22Rv1 (cell line): Measurements from ENCODE around the gene KIRREL1.

Source experiments
- ZFX ChIP-seq: fragments of 450-650 bp; IDR thresholded peaks from 2 replicates; pipeline ENCODE4 v1.6.1; 2017; ENCODE audit warnings: antibody characterized with exemption, borderline replicate concordance
- TF ChIP-seq, protein P1 (sequence below): fragments of 450-650 bp; IDR thresholded peaks from 2 replicates; pipeline ENCODE4 v1.5.1; 2017; ENCODE audit warnings: mild to moderate bottlenecking

DNA sequence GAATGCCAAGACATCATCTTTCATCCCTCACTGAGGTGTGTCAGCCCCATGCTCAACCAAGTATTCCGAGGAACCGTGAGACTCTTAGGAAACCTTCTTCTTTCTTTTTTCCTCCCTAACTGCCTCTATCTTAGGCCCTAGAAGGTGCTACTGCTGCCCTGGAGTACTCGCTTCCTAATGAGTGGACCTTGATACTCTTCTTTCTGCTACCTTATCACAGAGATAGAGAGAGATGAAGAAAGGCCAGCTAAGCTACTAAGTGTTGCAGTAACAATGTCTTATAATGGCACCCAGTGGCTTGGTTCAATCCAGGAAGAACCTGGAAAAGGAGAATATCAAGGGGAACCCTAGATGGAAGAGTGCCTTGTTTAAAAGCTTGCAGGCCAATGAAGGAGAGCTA, 86.6 kb downstream of the KIRREL1 start:
- TF ChIP-seq, protein P1, sequence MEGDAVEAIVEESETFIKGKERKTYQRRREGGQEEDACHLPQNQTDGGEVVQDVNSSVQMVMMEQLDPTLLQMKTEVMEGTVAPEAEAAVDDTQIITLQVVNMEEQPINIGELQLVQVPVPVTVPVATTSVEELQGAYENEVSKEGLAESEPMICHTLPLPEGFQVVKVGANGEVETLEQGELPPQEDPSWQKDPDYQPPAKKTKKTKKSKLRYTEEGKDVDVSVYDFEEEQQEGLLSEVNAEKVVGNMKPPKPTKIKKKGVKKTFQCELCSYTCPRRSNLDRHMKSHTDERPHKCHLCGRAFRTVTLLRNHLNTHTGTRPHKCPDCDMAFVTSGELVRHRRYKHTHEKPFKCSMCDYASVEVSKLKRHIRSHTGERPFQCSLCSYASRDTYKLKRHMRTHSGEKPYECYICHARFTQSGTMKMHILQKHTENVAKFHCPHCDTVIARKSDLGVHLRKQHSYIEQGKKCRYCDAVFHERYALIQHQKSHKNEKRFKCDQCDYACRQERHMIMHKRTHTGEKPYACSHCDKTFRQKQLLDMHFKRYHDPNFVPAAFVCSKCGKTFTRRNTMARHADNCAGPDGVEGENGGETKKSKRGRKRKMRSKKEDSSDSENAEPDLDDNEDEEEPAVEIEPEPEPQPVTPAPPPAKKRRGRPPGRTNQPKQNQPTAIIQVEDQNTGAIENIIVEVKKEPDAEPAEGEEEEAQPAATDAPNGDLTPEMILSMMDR, result no peak
- TF ChIP-seq ZFX, result no peak
